Central memory CD8-positive, alpha-beta T cell (primary cell): Measurements from ENCODE around the gene SLC22A23.

Experiments used
- ATAC-seq: fragments of 150-1000 bp; cut with Tn5 transposase; replicated peaks from 2 replicates; pipeline ENCODE4 v1.10.0; 2022; ENCODE audit warnings: mild to moderate bottlenecking, moderate FRiP score, moderate number of reproducible peaks; ENCODE audit not compliant: poor library complexity, severe bottlenecking; ENCODE audit errors: extremely low read depth
- DNase-seq, 2 donors: peaks; one replicate each; pipeline ENCODE4 v3.0.0; 2021; ENCODE audit warnings: low spot score in 2 of 2
- H3K27ac Mint-ChIP-seq: one replicate; pipeline ENCODE4 v1.8.0; 2022; ENCODE audit warnings: low read depth, mild to moderate bottlenecking, moderate library complexity, mixed read lengths
- H3K27me3 Mint-ChIP-seq: one replicate; pipeline ENCODE4 v1.8.0; 2022; ENCODE audit warnings: mixed read lengths
- H3K36me3 Mint-ChIP-seq: one replicate; pipeline ENCODE4 v1.8.0; 2022; ENCODE audit warnings: mild to moderate bottlenecking, moderate library complexity, mixed read lengths; ENCODE audit not compliant: insufficient read depth
- H3K4me1 Mint-ChIP-seq: one replicate; pipeline ENCODE4 v1.8.0; 2022; ENCODE audit warnings: mixed read lengths
- H3K4me3 Mint-ChIP-seq: one replicate; pipeline ENCODE4 v1.8.0; 2022; ENCODE audit warnings: mild to moderate bottlenecking, moderate library complexity, mixed read lengths
- H3K9me3 Mint-ChIP-seq: one replicate; pipeline ENCODE4 v1.8.0; 2022; ENCODE audit warnings: mixed read lengths

The SLC22A23 gene

GRCh38 chr6:3409699-3410384, 47.0 kb downstream of the SLC22A23 start:
- ATAC-seq (no peak), DNase-seq (no peak)
- H3K4me1 Mint-ChIP-seq: peaks cover 5% of the 10 kb centered on the region
- no peaks in the 10 kb centered on the region for H3K36me3 Mint-ChIP-seq
- H3K4me3 Mint-ChIP-seq: no peak overlapping the region
- H3K27ac Mint-ChIP-seq: no peak overlapping the region
- peaks cover 32% of the 10 kb centered on the region for H3K27me3 Mint-ChIP-seq
- H3K9me3 Mint-ChIP-seq: no peaks in the 10 kb centered on the region

GRCh38 chr6:3408665-3409064, 48.2 kb downstream of the SLC22A23 start:
- no peaks in the 10 kb centered on the region for H3K9me3 Mint-ChIP-seq
- no peak for DNase-seq
- H3K4me1 Mint-ChIP-seq: peaks cover 5% of the 10 kb centered on the region
- H3K36me3 Mint-ChIP-seq: no peaks in the 10 kb centered on the region
- ATAC-seq: no peak
- H3K27ac Mint-ChIP-seq: no peak overlapping the region
- no peak overlapping the region for H3K4me3 Mint-ChIP-seq
- peaks cover 42% of the 10 kb centered on the region for H3K27me3 Mint-ChIP-seq

- H3K27ac Mint-ChIP-seq: no peak overlapping the region
- peaks cover 43% of the 10 kb centered on the region for H3K27me3 Mint-ChIP-seq
- H3K4me1 Mint-ChIP-seq: peaks cover 5% of the 10 kb centered on the region
- H3K4me3 Mint-ChIP-seq: no peak overlapping the region
- DNase-seq (no peak), ATAC-seq (no peak)
- H3K36me3 Mint-ChIP-seq: no peaks in the 10 kb centered on the region
- no peaks in the 10 kb centered on the region for H3K9me3 Mint-ChIP-seq
These were observed 49.0 kb downstream of the SLC22A23 start for GRCh38 chr6:3407840-3408239.

GRCh38 chr6:3406891-3407809, 49.7 kb downstream of the SLC22A23 start:
- Mint-ChIP-seq H3K27ac (no peak overlapping the region), H3K4me1 (peaks cover 5% of the 10 kb centered on the region), H3K4me3 (no peak overlapping the region), H3K9me3 (no peaks in the 10 kb centered on the region), H3K27me3 (peaks cover 38% of the 10 kb centered on the region), H3K36me3 (no peaks in the 10 kb centered on the region)
- no peak for ATAC-seq
- DNase-seq: no peak

GRCh38 chr6:3406362-3406821, 50.5 kb downstream of the SLC22A23 start:
- Mint-ChIP-seq H3K36me3 (no peaks in the 10 kb centered on the region), H3K27me3 (peaks cover 45% of the 10 kb centered on the region), H3K27ac (no peak overlapping the region), H3K4me1 (peaks cover 5% of the 10 kb centered on the region), H3K4me3 (no peak overlapping the region), H3K9me3 (no peaks in the 10 kb centered on the region)
- DNase-seq (no peak), ATAC-seq (no peak)

GRCh38 chr6:3405679-3406078, 51.2 kb downstream of the SLC22A23 start:
- no peak for ATAC-seq
- Mint-ChIP-seq H3K9me3 (no peaks in the 10 kb centered on the region), H3K27me3 (peaks cover 41% of the 10 kb centered on the region)

GRCh38 chr6:3405182-3405518, 51.7 kb downstream of the SLC22A23 start:
- no peak overlapping the region for H3K27ac Mint-ChIP-seq
- H3K27me3 Mint-ChIP-seq: peaks cover 40% of the 10 kb centered on the region
- H3K36me3 Mint-ChIP-seq: no peaks in the 10 kb centered on the region
- DNase-seq: no peak
- ATAC-seq: no peak
- no peaks in the 10 kb centered on the region for H3K9me3 Mint-ChIP-seq
- no peak overlapping the region for H3K4me3 Mint-ChIP-seq
- H3K4me1 Mint-ChIP-seq: no peaks in the 10 kb centered on the region

More at GRCh38 chr6:3405679-3406078, 51.2 kb downstream of the SLC22A23 start:
- H3K27ac Mint-ChIP-seq: no peak overlapping the region
- H3K4me3 Mint-ChIP-seq: no peak overlapping the region
- no peak for DNase-seq
- no peaks in the 10 kb centered on the region for H3K36me3 Mint-ChIP-seq
- no peaks in the 10 kb centered on the region for H3K4me1 Mint-ChIP-seq

GRCh38 chr6:3403238-3404173, 53.3 kb downstream of the SLC22A23 start:
- Mint-ChIP-seq H3K27me3 (peaks cover 25% of the 10 kb centered on the region), H3K27ac (no peak overlapping the region), H3K36me3 (no peaks in the 10 kb centered on the region), H3K4me3 (no peak overlapping the region), H3K9me3 (no peaks in the 10 kb centered on the region), H3K4me1 (no peaks in the 10 kb centered on the region)
- no peak for DNase-seq
- ATAC-seq: no peak

- Mint-ChIP-seq H3K4me1 (no peaks in the 10 kb centered on the region), H3K9me3 (no peaks in the 10 kb centered on the region), H3K36me3 (no peaks in the 10 kb centered on the region), H3K27ac (no peak overlapping the region), H3K4me3 (no peak overlapping the region), H3K27me3 (peaks cover 25% of the 10 kb centered on the region)
- ATAC-seq (no peak), DNase-seq (no peak)
These were observed 54.3 kb downstream of the SLC22A23 start for GRCh38 chr6:3402310-3403237.

- H3K9me3 Mint-ChIP-seq: no peaks in the 10 kb centered on the region
These were observed 56.7 kb downstream of the SLC22A23 start for GRCh38 chr6:3400162-3400561.

GRCh38 chr6:3398755-3399696, 57.8 kb downstream of the SLC22A23 start:
- Mint-ChIP-seq H3K36me3 (no peaks in the 10 kb centered on the region), H3K4me3 (no peak overlapping the region), H3K27me3 (peaks cover 27% of the 10 kb centered on the region), H3K9me3 (no peaks in the 10 kb centered on the region), H3K27ac (no peak overlapping the region), H3K4me1 (no peaks in the 10 kb centered on the region)
- ATAC-seq (no peak), DNase-seq (no peak)

More at GRCh38 chr6:3400162-3400561, 56.7 kb downstream of the SLC22A23 start:
- DNase-seq: no peak
- peaks cover 25% of the 10 kb centered on the region for H3K27me3 Mint-ChIP-seq
- no peak for ATAC-seq
- no peak overlapping the region for H3K4me3 Mint-ChIP-seq
- H3K4me1 Mint-ChIP-seq: no peaks in the 10 kb centered on the region
- H3K27ac Mint-ChIP-seq: no peak overlapping the region
- no peaks in the 10 kb centered on the region for H3K36me3 Mint-ChIP-seq
